Measurements from ENCODE around the gene XRCC5.

The XRCC5 gene

DNA sequence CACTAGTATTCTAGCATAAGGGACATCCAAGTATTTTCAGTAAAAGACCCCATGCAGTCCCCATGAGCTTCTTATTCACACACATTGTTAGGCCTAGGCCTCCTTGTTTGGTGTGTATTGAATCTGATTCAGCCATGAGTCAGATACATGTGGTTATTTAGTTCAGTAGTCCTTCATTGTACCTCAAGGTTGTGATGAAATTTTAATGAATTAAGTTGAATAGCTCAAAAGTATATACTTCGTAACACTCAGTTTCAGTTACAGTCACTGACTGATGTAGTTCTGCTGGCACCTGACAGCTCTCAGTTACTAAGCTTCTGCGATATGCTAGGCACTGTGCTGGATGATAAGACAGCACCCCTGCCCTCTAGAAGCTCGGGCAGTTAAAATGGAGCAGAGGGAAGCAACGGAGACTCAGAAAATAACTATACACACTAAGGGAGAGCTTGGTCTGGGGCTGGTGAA lies 86.4 kb downstream of the XRCC5 start:
- TF ChIP-seq ZNF70 (CRISPR knock-in tag; IDR thresholded peaks at IDR 0.05) (no peak), SNAI2 (CRISPR knock-in tag; IDR thresholded peaks at IDR 0.05) (no peak), ARNTL (CRISPR knock-in tag; IDR thresholded peaks at IDR 0.05; ENCODE audit: borderline replicate concordance, low read depth) (no peak), ZC3H10 (CRISPR knock-in tag; IDR thresholded peaks at IDR 0.05) (no peak), CREB5 (CRISPR knock-in tag; IDR thresholded peaks at IDR 0.05; ENCODE audit: low read depth) (no peak), TSHZ2 (CRISPR knock-in tag; IDR thresholded peaks at IDR 0.05) (no peak), ZNF8 (CRISPR knock-in tag; IDR thresholded peaks at IDR 0.05) (no peak), GLIS3 (CRISPR knock-in tag; IDR thresholded peaks at IDR 0.05) (no peak), ZFP30 (CRISPR knock-in tag; IDR thresholded peaks at IDR 0.05) (no peak)
- TF ChIP-seq, protein P1, sequence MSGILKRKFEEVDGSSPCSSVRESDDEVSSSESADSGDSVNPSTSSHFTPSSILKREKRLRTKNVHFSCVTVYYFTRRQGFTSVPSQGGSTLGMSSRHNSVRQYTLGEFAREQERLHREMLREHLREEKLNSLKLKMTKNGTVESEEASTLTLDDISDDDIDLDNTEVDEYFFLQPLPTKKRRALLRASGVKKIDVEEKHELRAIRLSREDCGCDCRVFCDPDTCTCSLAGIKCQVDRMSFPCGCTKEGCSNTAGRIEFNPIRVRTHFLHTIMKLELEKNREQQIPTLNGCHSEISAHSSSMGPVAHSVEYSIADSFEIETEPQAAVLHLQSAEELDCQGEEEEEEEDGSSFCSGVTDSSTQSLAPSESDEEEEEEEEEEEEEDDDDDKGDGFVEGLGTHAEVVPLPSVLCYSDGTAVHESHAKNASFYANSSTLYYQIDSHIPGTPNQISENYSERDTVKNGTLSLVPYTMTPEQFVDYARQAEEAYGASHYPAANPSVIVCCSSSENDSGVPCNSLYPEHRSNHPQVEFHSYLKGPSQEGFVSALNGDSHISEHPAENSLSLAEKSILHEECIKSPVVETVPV (CRISPR knock-in tag; IDR thresholded peaks at IDR 0.05) = no peak
- peak; percentile 76 for ATAC-seq

DNA sequence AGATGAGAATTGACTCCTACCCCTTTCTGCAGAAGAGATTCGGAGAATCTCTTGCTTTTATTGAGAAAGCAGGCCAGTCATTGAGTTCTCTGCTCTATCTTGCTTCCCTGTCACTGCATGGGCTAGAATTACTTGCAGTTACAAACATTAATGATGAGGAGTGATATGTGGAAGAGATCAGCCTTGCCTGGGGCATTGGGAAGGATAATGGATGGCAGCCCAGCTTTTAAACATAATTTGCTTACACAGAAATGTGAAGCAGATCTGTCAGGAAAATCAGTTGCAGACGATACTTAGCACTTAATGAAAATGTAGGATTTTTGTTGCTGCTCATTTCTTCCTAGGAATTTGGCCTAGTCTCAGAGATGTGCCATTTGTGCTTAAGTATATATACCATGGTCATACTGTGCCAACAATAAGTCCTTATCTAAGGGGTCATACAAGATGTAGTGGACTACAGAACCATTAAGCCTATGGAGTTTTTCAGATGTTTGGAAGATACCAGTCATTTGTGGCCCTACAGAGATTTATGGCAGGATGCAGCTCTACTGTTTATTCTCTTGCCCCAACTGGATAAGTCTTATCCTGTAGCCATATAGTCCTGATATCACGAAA lies 92.7 kb downstream of the XRCC5 start:
- ATAC-seq = peak; percentile 52
- TF ChIP-seq ISL1 (CRISPR knock-in tag; IDR thresholded peaks at IDR 0.05) (no peak), TCF4 (CRISPR knock-in tag; IDR thresholded peaks at IDR 0.05; ENCODE audit: borderline replicate concordance) (peak; percentile 76), BACH2 (CRISPR knock-in tag; IDR thresholded peaks at IDR 0.05; ENCODE audit: borderline replicate concordance) (no peak), TSHZ2 (CRISPR knock-in tag; IDR thresholded peaks at IDR 0.05) (peak; percentile 91)

DNA sequence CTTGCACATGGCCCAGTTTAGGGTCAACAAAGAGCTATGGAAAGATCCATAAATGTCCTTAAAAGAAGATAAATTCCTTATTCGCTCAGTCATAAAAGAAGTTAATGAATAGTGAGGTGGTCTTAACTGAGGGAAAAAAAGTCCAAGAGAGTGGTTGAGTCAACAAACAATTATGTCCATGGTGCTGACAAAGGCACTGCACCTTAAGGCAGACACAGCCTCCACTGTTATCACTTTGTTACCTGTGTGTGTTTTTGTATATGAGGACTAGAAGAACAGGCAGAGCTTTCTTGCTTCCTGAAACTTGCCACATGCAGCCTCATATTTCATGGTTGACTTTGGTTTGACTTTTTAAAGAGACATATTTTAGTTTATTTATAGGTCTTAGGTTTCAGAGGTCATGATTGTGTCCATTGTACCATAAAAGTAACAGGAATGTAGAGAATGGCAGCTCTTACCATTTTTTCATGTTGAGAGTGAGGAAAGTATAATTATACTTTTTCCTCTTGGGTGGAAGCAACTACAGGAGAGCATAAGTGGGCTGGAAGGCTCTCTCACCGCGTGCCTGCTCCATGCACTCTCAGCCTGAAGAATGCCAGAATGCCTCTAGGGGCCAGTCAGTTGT lies 93.6 kb downstream of the XRCC5 start:
- TF ChIP-seq ESRRG (CRISPR knock-in tag; IDR thresholded peaks at IDR 0.05) (no peak), CSDC2 (CRISPR knock-in tag; IDR thresholded peaks at IDR 0.05) (no peak), ZC3H10 (CRISPR knock-in tag; IDR thresholded peaks at IDR 0.05) (no peak), ZFP3 (CRISPR knock-in tag; IDR thresholded peaks at IDR 0.05) (no peak), ZFP30 (CRISPR knock-in tag; IDR thresholded peaks at IDR 0.05) (no peak), ZNF565 (CRISPR knock-in tag; conservative IDR thresholded peaks at IDR 0.05; ENCODE audit: low read depth) (no peak), RARB (CRISPR knock-in tag; IDR thresholded peaks at IDR 0.05) (no peak), OSR1 (CRISPR knock-in tag; IDR thresholded peaks at IDR 0.05) (no peak), TSHZ2 (CRISPR knock-in tag; IDR thresholded peaks at IDR 0.05) (no peak), PPARA (CRISPR knock-in tag; IDR thresholded peaks at IDR 0.05; ENCODE audit: borderline replicate concordance) (no peak), TCF4 (CRISPR knock-in tag; IDR thresholded peaks at IDR 0.05; ENCODE audit: borderline replicate concordance) (no peak), ARNTL (CRISPR knock-in tag; IDR thresholded peaks at IDR 0.05; ENCODE audit: borderline replicate concordance, low read depth) (no peak), ZNF8 (CRISPR knock-in tag; IDR thresholded peaks at IDR 0.05) (no peak), GLIS3 (CRISPR knock-in tag; IDR thresholded peaks at IDR 0.05) (no peak), CREB5 (CRISPR knock-in tag; IDR thresholded peaks at IDR 0.05; ENCODE audit: low read depth) (no peak)
- TF ChIP-seq, protein P2, sequence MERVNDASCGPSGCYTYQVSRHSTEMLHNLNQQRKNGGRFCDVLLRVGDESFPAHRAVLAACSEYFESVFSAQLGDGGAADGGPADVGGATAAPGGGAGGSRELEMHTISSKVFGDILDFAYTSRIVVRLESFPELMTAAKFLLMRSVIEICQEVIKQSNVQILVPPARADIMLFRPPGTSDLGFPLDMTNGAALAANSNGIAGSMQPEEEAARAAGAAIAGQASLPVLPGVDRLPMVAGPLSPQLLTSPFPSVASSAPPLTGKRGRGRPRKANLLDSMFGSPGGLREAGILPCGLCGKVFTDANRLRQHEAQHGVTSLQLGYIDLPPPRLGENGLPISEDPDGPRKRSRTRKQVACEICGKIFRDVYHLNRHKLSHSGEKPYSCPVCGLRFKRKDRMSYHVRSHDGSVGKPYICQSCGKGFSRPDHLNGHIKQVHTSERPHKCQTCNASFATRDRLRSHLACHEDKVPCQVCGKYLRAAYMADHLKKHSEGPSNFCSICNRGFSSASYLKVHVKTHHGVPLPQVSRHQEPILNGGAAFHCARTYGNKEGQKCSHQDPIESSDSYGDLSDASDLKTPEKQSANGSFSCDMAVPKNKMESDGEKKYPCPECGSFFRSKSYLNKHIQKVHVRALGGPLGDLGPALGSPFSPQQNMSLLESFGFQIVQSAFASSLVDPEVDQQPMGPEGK (CRISPR knock-in tag; IDR thresholded peaks at IDR 0.05; ENCODE audit: borderline replicate concordance) = no peak
- ATAC-seq = no peak; the same call in 2 of the 3 replicates
